CD4-positive, alpha-beta T cell treated with Interleukin-1 beta for 1 hour (primary cell): ENCODE measurements around the gene AK8.

Source experiments
- DNase-seq, 2 donors: peaks; one replicate each; pipeline ENCODE4 v3.0.0-alpha.2; 2020 to 2022

Gene AK8

GRCh38 chr9:132710333-132710732 lies 167.8 kb downstream of the AK8 start:
- no peak for DNase-seq

- DNase-seq: no peak
Measured at GRCh38 chr9:132708769-132709430, 169.2 kb downstream of the AK8 start.

GRCh38 chr9:132708239-132708638 lies 169.8 kb downstream of the AK8 start:
- DNase-seq: no peak

- no peak for DNase-seq
Measured at GRCh38 chr9:132703336-132703735, 174.7 kb downstream of the AK8 start.

- DNase-seq: no peak
Measured at GRCh38 chr9:132702254-132702653, 175.8 kb downstream of the AK8 start.

- DNase-seq: no peak
Measured at GRCh38 chr9:132699956-132700355, 178.1 kb downstream of the AK8 start.

- DNase-seq: no peak
Measured at GRCh38 chr9:132698989-132699388, 179.1 kb downstream of the AK8 start.

GRCh38 chr9:132697230-132697629 lies 180.9 kb downstream of the AK8 start:
- no peak for DNase-seq

- peak; percentile 15 to 27 for DNase-seq
Measured at GRCh38 chr9:132694144-132694543, 183.9 kb downstream of the AK8 start.

GRCh38 chr9:132690696-132691095 lies 187.4 kb downstream of the AK8 start:
- DNase-seq: no peak

- no peak for DNase-seq
Measured at GRCh38 chr9:132683873-132684272, 194.2 kb downstream of the AK8 start.

GRCh38 chr9:132681561-132681960 lies 196.5 kb downstream of the AK8 start:
- no peak for DNase-seq

GRCh38 chr9:132679946-132680625 lies 198.0 kb downstream of the AK8 start:
- DNase-seq: no peak

- no peak for DNase-seq
Measured at GRCh38 chr9:132677976-132678375, 200.1 kb downstream of the AK8 start.
